Psoas muscle (tissue), 8 donors: ENCODE measurements around the gene HOXC11. TPM values are rescaled to one million over a fixed set of nuclear protein-coding genes. Genes with fewer than 3 reads are reported as not detected.

ENCODE experiments used
- ATAC-seq, 4 donors: fragments of 200-7000 bp; cut with Tn5 transposase; one replicate each; pipeline ENCODE4 v1.9.1; 2020; ENCODE audit warnings: moderate library complexity in 3 of 4, mild to moderate bottlenecking in 2 of 4
- DNase-seq, 2 donors: peaks; one replicate each; pipeline ENCODE4 v3.0.0-alpha.2; 2020
- H3K27ac ChIP-seq: fragments of 200-600 bp; one replicate; pipeline ENCODE4 v1.8.0; 2022
- H3K27me3 ChIP-seq, 3 donors: fragments of 200-600 bp in 1 of 3; one replicate each; pipeline versions ENCODE4 v1.6.1 to v1.8.0; 2013 to 2022; ENCODE audit warnings: low read length in 2 of 3, mild to moderate bottlenecking in 2 of 3, moderate library complexity in 1 of 3; ENCODE audit not compliant: insufficient read depth in 3 of 3
- H3K36me3 ChIP-seq, 2 donors: fragments of 200-600 bp in 1 of 2; one replicate each; pipeline versions ENCODE4 v1.6.1 to v1.8.0; 2013 to 2022; ENCODE audit warnings: low read depth in 1 of 2, mild to moderate bottlenecking in 1 of 2, moderate library complexity in 1 of 2; ENCODE audit not compliant: insufficient read depth in 1 of 2
- H3K4me1 ChIP-seq: fragments of 200-600 bp; one replicate; pipeline ENCODE4 v1.8.0; 2022
- H3K4me3 ChIP-seq: fragments of 200-600 bp; one replicate; pipeline ENCODE4 v1.8.0; 2022; ENCODE audit warnings: mild to moderate bottlenecking
- H3K9me3 ChIP-seq: fragments of 200-600 bp; one replicate; pipeline ENCODE4 v1.8.0; 2022
- WGBS, 3 donors: extraction: QIAGEN DNeasy Blood & Tissue Kit; methylation state at CpG; one replicate each; pipeline versions ENCODE4 v1.1.6 to v1.1.7; 2013; 5-methylcytosine and 5-hydroxymethylcytosine counted together
- intact Hi-C, 2 donors: fragments of 100-400 bp; cut with DNase I; formaldehyde crosslinking; loops; one replicate each; pipeline versions ENCODE4 v1.11.0 to v1.14.2; 2022
- polyA plus RNA-seq, 3 donors: library from polyadenylated mRNA; stranded (reverse); fragments of 200-250 nt; gene quantifications; one replicate each; pipeline ENCODE4 v1.2.3, GENCODE V29; 2013
- total RNA-seq, 4 donors: library from RNA; stranded (reverse); fragmentation: NEBNext Ultra II Directional in 2 of 4; extraction: Animal tissue kit (Norgen Biotek cat#: 25700) in 2 of 4; gene quantifications; one replicate each; pipeline versions ENCODE4 v1.2.1 to v1.2.4, GENCODE V29; 2021 to 2023
- TF ChIP-seq, protein P1 (sequence below): fragments of 200-600 bp; IDR thresholded peaks from one replicate; pipeline ENCODE4 v1.8.0; 2022; ENCODE audit warnings: antibody characterized with exemption
- donor health status: healthy with polysubstance abuse.
- donor health status: DM: no; HTN: no; CAD: no; lungs with moderate emphysema.
- donor health status: Bipolar disorder and iron deficiency.
- donor health status: healthy.
- donor health status: DM: yes; HTN: yes; CAD: no.
- donor health status: DM: no; HTN: no; CAD: no.
- donor health status: DM: no; HTN: no; CAD: no.
- donor health status: DM: yes; HTN: yes; CAD: no.

The HOXC11 gene
- total and polyA plus RNA-seq, 7 donors, result 0.34 to 2.2 (median 0.82) TPM; not detected in 2

DNA sequence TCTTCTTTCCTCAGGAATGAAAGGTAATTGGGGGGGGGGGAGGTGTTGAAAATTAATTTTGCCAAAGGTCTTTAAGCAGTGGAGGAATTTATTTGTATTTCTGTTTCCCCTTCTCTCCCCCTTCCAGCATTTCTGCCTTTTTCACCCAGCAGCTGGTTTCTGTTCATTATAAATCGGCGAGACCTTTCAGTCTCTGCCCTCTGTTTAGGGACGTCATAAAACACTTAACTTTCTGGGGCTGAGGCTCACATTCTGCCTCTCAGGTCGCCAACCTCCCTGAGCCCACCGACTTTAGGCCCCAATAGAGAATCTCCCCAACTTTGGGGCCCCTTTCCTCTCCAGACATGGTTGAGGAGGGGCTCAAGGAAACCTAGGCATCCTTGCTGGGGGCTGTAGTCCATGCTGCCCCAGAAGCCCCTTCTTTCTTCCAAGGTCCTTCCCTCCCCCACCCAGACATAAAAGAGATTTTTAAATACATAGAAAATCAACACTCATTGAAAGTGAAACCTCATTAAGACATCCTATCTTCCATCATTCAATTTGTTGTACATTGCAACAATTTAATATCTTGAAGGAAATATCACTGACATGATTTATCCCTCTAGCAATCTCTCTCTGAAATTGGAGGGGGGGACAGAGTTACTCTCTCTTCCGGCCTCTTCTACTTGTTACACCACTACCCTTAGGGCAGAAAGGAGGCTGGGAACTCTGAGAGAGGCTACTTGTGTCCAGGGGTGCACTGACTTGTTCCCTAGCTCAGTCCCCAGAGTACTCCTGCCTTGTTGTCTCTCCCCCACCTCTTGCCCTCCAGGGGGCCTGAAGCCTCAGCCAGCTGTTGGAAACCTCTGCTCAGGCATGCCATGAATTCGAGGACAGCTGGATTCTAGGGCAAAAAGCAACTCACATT lies 52.8 kb downstream of the HOXC11 start:
- TF ChIP-seq, protein P1, sequence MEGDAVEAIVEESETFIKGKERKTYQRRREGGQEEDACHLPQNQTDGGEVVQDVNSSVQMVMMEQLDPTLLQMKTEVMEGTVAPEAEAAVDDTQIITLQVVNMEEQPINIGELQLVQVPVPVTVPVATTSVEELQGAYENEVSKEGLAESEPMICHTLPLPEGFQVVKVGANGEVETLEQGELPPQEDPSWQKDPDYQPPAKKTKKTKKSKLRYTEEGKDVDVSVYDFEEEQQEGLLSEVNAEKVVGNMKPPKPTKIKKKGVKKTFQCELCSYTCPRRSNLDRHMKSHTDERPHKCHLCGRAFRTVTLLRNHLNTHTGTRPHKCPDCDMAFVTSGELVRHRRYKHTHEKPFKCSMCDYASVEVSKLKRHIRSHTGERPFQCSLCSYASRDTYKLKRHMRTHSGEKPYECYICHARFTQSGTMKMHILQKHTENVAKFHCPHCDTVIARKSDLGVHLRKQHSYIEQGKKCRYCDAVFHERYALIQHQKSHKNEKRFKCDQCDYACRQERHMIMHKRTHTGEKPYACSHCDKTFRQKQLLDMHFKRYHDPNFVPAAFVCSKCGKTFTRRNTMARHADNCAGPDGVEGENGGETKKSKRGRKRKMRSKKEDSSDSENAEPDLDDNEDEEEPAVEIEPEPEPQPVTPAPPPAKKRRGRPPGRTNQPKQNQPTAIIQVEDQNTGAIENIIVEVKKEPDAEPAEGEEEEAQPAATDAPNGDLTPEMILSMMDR, result no peak
- ATAC-seq (peak in 1 of 4 donors; percentile 18), DNase-seq (peak in 1 of 2 donors; percentile 48)
- Histone ChIP-seq H3K9me3 (no peaks in the 10 kb centered on the region), H3K27me3 (no peaks in the 10 kb centered on the region), H3K4me3 (peak overlapping the region; percentile 77), H3K36me3 (no peaks in the 10 kb centered on the region), H3K4me1 (peaks cover 57% of the 10 kb centered on the region), H3K27ac (peak overlapping the region; percentile 99)
- WGBS, 3 donors, result 10 to 28% (median 13%) methylated on average over 7 of the region's 7 CpGs
- intact Hi-C loops, result loop anchor here in 1 of 2 donors (1.0 kb wide), 1 partner anchor 43 kb away; no protein-coding TSS in a partner anchor

DNA sequence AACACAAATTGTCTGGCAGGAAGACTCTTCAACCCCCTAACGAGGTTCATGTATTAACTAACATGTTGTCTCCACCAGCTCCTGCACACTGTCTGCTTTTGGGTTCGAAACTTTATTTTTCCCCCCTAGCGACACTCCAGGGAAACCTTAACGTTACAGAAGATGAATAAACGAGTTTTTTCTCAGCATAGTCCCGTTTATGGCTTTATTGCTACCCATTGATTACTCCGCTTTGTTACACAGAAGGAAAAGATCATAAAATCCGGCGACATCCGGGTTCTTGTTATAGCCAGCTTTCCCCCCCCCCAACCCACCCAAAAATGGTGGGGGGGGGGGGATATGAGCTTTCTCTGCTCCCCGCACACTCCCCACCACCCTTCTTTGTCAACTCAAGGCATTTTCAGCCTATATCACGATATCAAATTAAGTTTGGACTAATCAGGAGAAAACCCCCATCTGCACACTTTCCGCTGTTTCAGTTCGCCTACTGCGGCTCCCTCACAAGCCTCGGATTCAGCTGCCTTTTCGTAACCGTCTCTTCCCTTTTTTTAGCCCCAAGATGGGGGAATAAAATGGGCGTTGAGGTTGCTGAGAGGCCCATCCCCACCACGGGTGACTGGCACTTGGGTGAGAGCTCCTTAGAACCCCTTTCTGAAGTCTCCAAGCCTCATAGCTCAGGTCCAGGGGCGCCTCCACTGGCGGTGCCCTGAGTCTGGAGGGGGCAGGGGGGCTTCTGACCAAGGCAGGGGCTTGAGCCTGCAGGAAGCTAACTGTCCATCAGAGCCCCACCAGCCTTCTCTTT lies 53.9 kb downstream of the HOXC11 start:
- peak overlapping the region; percentile 77 for H3K4me3 ChIP-seq
- no peaks in the 10 kb centered on the region for H3K36me3 ChIP-seq
- H3K4me1 ChIP-seq, result peaks cover 51% of the 10 kb centered on the region
- WGBS, 3 donors, result 20 to 45% (median 26%) methylated on average over 22 of the region's 22 CpGs
- TF ChIP-seq, protein P1, result no peak
- peaks cover 0 to 4% (median 0%) of the 10 kb centered on the region in 3 donors for H3K27me3 ChIP-seq
- peak overlapping the region; percentile 99 for H3K27ac ChIP-seq
- intact Hi-C loops, result no loop called here
- ATAC-seq, result peak in 1 of 4 donors; percentile 11
- DNase-seq, result peak in 1 of 2 donors; percentile 55
- no peaks in the 10 kb centered on the region for H3K9me3 ChIP-seq

Other genes starting within 250 kb of the HOXC11 start
- 100 to 1,000 TPM; 180 to 255 (median 189) TPM for gene CALCOCO1, start 245.7 kb upstream of the HOXC11 start, total RNA-seq
- gene CALCOCO1, start 245.7 kb upstream of the HOXC11 start, polyA plus RNA-seq, result 100 to 1,000 TPM in 2 of 3 donors, 10 to 100 TPM in 1; 41.1 to 125 (median 124) TPM
- not detected for gene CISTR, start 221.1 kb upstream of the HOXC11 start, total RNA-seq
- gene CISTR, start 221.1 kb upstream of the HOXC11 start, polyA plus RNA-seq, result not detected
- gene HOXC13, start 34.3 kb upstream of the HOXC11 start, total RNA-seq, result not detected
- under 1 TPM in 1 of 3 donors, not detected in 2; 0.23 TPM for gene HOXC13, start 34.3 kb upstream of the HOXC11 start, polyA plus RNA-seq
- gene HOXC12, start 18.2 kb upstream of the HOXC11 start, total RNA-seq, result not detected
- gene HOXC12, start 18.2 kb upstream of the HOXC11 start, polyA plus RNA-seq, result under 1 TPM in 2 of 3 donors, not detected in 1; under 0.01 to 0.01 TPM
- under 1 TPM in 1 of 4 donors, not detected in 3; 0.53 TPM for gene HOTAIR, start 1.8 kb downstream of the HOXC11 start, total RNA-seq
- under 1 TPM in 2 of 3 donors, not detected in 1; 0.23 to 0.25 TPM for gene HOTAIR, start 1.8 kb downstream of the HOXC11 start, polyA plus RNA-seq
- 10 to 100 TPM in 2 of 4 donors, 1 to 10 TPM in 2; 3.0 to 79.4 (median 34.3) TPM for gene HOXC10, start 12.0 kb downstream of the HOXC11 start, total RNA-seq
- gene HOXC10, start 12.0 kb downstream of the HOXC11 start, polyA plus RNA-seq, result 100 to 1,000 TPM in 1 of 3 donors, 10 to 100 TPM in 2; 43.4 to 129 (median 74.1) TPM
- 10 to 100 TPM in 2 of 4 donors, 1 to 10 TPM in 2; 6.4 to 14.6 (median 9.2) TPM for gene HOXC9, start 27.0 kb downstream of the HOXC11 start, total RNA-seq
- 10 to 100 TPM in 2 of 3 donors, 1 to 10 TPM in 1; 8.8 to 31.1 (median 16.4) TPM for gene HOXC9, start 27.0 kb downstream of the HOXC11 start, polyA plus RNA-seq
- 10 to 100 TPM in 1 of 4 donors, 1 to 10 TPM in 3; 6.7 to 10.2 (median 9.0) TPM for gene HOXC8, start 35.9 kb downstream of the HOXC11 start, total RNA-seq
- 1 to 10 TPM; 1.6 to 8.8 (median 3.3) TPM for gene HOXC8, start 35.9 kb downstream of the HOXC11 start, polyA plus RNA-seq
- gene HOXC6, start 55.3 kb downstream of the HOXC11 start, total RNA-seq, result 10 to 100 TPM in 2 of 4 donors, 1 to 10 TPM in 2; 5.2 to 23.6 (median 12.5) TPM
- gene HOXC6, start 55.3 kb downstream of the HOXC11 start, polyA plus RNA-seq, result 1 to 10 TPM; 2.2 to 9.5 (median 4.7) TPM
- 1 to 10 TPM in 2 of 4 donors, under 1 TPM in 2; 0.25 to 3.3 (median 1.1) TPM for gene HOXC5, start 59.9 kb downstream of the HOXC11 start, total RNA-seq
- gene HOXC5, start 59.9 kb downstream of the HOXC11 start, polyA plus RNA-seq, result under 1 TPM; 0.03 to 0.58 (median 0.04) TPM
- gene HOXC4, start 80.7 kb downstream of the HOXC11 start, total RNA-seq, result 1 to 10 TPM; 1.6 to 4.7 (median 2.6) TPM
- gene HOXC4, start 80.7 kb downstream of the HOXC11 start, polyA plus RNA-seq, result 1 to 10 TPM in 2 of 3 donors, under 1 TPM in 1; 0.72 to 1.4 (median 1.1) TPM
- gene SMUG1, start 215.9 kb downstream of the HOXC11 start, total RNA-seq, result 10 to 100 TPM; 16.4 to 25.7 (median 19.7) TPM
- 10 to 100 TPM; 28.2 to 49.2 (median 36.5) TPM for gene SMUG1, start 215.9 kb downstream of the HOXC11 start, polyA plus RNA-seq